ENCODE measurements around the gene ERO1B.

DNA sequence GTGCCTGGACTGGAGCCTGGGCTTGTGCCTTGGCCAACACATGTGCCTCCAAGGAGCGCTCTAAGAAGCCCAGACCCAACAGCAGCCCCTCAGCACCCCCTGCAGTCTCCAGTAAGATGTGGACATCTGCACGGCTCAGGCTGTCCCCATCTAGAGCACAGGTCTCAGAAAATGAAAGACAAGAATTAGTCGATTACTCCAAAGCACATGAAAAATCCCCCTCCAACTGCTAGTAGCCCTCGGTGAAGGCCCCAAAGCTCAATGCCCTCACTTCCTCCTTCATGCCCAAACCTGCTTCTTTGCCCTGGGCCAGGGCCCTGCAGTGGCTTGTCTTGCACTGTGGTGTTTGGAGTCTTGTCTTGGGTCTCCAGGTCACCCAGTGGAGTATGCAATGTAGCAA lies 21.9 kb upstream of the ERO1B start:
- TF ChIP-seq YY1 (IDR thresholded peaks at IDR 0.05; ENCODE audit: insufficient read depth, insufficient read length) (no peak), ZNF274 (IDR thresholded peaks at IDR 0.05; ENCODE audit: low read depth, low read length) (no peak)

All from NT2/D1 (cell line).